ENCODE measurements around the gene TMA7B. TPM values are rescaled to one million over a fixed set of nuclear protein-coding genes. Genes with fewer than 3 reads are reported as not detected.

Gene TMA7B
- 1 to 10 TPM; 2.4 to 2.5 TPM for total RNA-seq

- Mint-ChIP-seq H3K27ac (peak within 1 kb of the TSS; percentile 31 to 61), H3K9me3 (no peaks in the 10 kb centered on the region), H3K36me3 (peaks cover 40 to 85% of the 10 kb centered on the region in 2 donors)
- ATAC-seq, result peak; percentile 19 to 20
- peak; percentile 38 to 59 for DNase-seq (ENCODE audit: low spot score in 2 of 2)
Measured at GRCh38 chr22:39959640-39960447, at the start of gene TMA7B. TSS of gene TMA7B (plus strand) at chr22:39960397. CDS start at chr22:39964375, 3,978 bp downstream.

- Mint-ChIP-seq H3K27ac (peak overlapping the region; percentile 94 to 95), H3K36me3 (no peaks in the 10 kb centered on the region), H3K9me3 (no peaks in the 10 kb centered on the region)
- no peak for ATAC-seq
- no peak for DNase-seq (ENCODE audit: low spot score in 2 of 2)
Measured at GRCh38 chr22:39910876-39911613, 49.2 kb upstream of the TMA7B start.

DNA sequence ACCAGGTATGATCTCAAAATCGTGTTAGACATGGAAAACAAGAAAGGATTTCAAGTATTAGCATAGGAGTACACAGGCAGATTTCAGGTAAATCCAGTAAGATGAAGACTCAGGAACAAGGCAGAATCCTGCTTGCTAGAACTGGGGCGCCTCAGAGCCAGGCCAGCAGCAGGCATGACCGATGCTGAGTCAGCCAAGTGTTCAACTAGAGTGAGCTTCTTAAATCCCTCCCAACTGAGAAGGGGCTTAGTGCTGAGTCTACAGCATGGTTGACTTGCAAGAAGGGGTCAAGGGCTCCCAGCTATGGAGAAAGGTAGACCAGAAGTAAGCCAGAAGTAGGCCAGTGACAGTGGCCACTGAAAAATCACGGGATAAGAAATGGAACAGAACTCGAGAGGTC is 46.9 kb upstream of the TMA7B start:
- ATAC-seq, result no peak
- H3K27ac Mint-ChIP-seq, result peak overlapping the region; percentile 78 to 95
- no peaks in the 10 kb centered on the region for H3K9me3 Mint-ChIP-seq
- no peaks in the 10 kb centered on the region for H3K36me3 Mint-ChIP-seq
- DNase-seq (ENCODE audit: low spot score in 2 of 2), result no peak

- peak overlapping the region; percentile 44 to 95 for H3K27ac Mint-ChIP-seq
- H3K36me3 Mint-ChIP-seq, result no peaks in the 10 kb centered on the region
- ATAC-seq, result no peak
- no peaks in the 10 kb centered on the region for H3K9me3 Mint-ChIP-seq
- DNase-seq (ENCODE audit: low spot score in 2 of 2), result no peak
Measured at GRCh38 chr22:39913886-39914285, 46.3 kb upstream of the TMA7B start.

- no peaks in the 10 kb centered on the region for H3K9me3 Mint-ChIP-seq
- no peaks in the 10 kb centered on the region for H3K36me3 Mint-ChIP-seq
- DNase-seq (ENCODE audit: low spot score in 2 of 2) (no peak), ATAC-seq (no peak)
- peak overlapping the region in 1 of 2 donors; percentile 95 for H3K27ac Mint-ChIP-seq
Measured at GRCh38 chr22:39914584-39914983, 45.6 kb upstream of the TMA7B start.

DNA sequence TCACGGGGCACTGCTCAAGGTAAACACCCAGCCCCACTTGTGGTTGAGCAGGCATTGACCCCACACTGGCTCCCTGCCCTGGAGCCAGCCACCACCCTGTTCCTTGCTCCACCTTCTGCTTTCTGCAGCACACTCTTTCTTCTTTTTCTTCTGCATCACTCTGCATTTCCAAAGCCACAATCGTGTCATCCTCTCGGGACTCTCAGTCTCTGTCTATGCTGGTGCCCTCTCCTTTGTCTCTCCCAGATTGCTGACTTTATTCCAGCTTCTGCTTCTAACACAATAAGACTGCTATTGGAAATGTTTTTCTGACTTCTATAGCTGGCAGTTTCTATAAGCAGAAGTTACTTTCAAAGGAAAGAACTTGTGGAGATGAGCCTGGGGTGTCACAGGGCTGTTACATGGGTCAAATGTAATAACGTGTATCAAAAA is 44.9 kb upstream of the TMA7B start:
- no peaks in the 10 kb centered on the region for H3K36me3 Mint-ChIP-seq
- H3K27ac Mint-ChIP-seq, result peak overlapping the region; percentile 57 to 67
- ATAC-seq, result peak in 1 of 2 donors; percentile 19
- no peaks in the 10 kb centered on the region for H3K9me3 Mint-ChIP-seq
- no peak for DNase-seq (ENCODE audit: low spot score in 2 of 2)

DNA sequence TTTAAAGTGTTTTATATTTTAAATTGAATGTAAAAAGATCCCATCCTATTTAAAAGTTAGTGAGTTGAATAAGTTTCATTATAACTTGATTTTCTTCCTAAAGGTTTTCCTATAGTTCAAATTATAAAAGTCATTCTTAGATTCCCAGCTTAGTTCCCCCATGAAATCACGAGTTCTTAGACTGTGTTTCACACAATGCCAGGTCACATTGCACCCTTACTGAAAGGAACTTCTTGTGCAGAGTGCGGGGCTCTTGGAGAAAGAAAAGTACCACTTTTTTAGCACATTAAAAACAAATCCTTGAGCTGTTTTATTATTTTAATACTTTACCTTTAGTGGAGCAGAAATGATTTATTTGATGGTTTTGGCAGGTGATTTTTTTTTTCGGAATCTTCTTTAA is 43.7 kb upstream of the TMA7B start:
- Mint-ChIP-seq H3K9me3 (no peaks in the 10 kb centered on the region), H3K27ac (peak overlapping the region; percentile 45 to 57), H3K36me3 (no peaks in the 10 kb centered on the region)
- ATAC-seq, result no peak
- no peak for DNase-seq (ENCODE audit: low spot score in 2 of 2)

DNA sequence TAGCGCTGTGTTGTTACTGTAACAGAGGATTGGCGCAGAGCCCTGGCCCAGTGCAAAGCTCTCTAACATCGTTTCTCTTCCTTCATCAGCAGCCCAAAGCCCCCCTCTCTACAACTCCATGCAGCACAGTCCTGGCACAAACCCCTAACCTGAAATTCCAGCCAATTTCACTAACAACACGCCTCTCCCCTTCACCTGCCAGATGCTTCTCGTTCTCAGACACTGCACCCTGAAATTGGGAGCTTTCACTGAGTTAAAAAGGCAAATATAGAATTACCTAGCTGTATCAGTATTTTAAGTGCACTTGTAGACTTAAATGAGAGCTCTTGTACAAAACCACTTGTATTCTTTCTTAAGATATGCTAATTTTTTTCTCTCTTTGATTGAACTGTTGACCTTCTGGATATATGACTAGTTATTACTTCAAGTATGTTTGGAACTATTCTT is 43.0 kb upstream of the TMA7B start:
- Mint-ChIP-seq H3K27ac (peak overlapping the region; percentile 15 to 62), H3K9me3 (no peaks in the 10 kb centered on the region), H3K36me3 (no peaks in the 10 kb centered on the region)
- ATAC-seq (no peak), DNase-seq (ENCODE audit: low spot score in 2 of 2) (no peak)

- DNase-seq (ENCODE audit: low spot score in 2 of 2), result no peak
- Mint-ChIP-seq H3K9me3 (no peaks in the 10 kb centered on the region), H3K36me3 (no peaks in the 10 kb centered on the region), H3K27ac (peak overlapping the region; percentile 62 to 81)
- ATAC-seq, result no peak
Measured at GRCh38 chr22:39917776-39918495, 42.3 kb upstream of the TMA7B start.

DNA sequence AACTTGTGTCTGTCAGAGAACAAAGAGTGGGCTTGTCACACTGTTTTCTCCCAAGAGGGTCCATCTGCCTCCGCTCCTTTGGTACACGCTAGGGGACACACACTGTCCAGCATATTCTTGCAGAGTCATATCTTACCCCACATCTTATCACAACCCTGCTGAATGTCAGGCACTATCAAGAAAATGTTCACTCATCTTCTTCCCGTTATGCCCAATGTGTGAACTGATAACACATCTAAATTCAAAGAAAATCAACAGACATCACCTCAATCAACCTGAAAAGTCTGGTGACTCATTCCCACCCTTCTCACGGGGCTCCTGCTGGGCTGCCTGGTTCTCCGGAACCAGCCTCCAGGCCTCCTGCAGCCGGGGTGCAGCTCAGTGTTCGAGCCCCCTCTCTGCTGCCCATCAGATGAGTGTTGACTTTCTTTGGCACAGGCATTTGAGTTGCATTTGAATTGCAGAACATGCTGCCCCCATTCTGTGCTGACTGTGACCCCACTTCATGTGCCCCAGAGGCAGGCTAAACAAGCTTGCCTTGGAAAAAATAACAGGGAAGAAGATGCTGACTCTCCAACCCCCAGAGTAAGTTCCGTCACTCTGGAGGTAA is 40.0 kb upstream of the TMA7B start:
- Mint-ChIP-seq H3K27ac (peak overlapping the region; percentile 80 to 95), H3K9me3 (no peaks in the 10 kb centered on the region), H3K36me3 (no peaks in the 10 kb centered on the region)
- DNase-seq (ENCODE audit: low spot score in 2 of 2) (peak in 1 of 2 donors; percentile 63), ATAC-seq (peak; percentile 81)

DNA sequence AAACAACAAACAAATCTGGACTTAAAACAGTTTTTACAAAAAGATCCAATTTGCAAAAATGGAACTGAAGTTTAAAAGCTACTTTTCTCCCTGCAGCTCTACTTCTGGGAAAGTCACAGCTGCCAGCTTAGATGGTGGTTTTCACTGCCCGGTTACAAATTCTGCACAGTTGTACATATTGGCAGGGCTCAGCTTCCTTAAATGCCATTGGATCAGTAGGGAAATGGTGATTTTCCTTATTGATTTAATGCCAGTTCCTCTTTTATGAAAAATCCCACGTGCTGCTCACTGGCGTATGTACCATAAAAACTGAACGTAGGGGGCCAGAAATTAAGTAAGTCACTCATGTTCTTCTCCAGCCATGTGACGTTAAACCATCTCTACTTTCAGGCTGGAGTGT is 36.5 kb upstream of the TMA7B start:
- no peak for ATAC-seq
- no peak for DNase-seq (ENCODE audit: low spot score in 2 of 2)
- no peak overlapping the region for H3K27ac Mint-ChIP-seq
- H3K9me3 Mint-ChIP-seq, result no peaks in the 10 kb centered on the region
- peaks cover 13 to 17% of the 10 kb centered on the region in 2 donors for H3K36me3 Mint-ChIP-seq

- Mint-ChIP-seq H3K9me3 (no peaks in the 10 kb centered on the region), H3K36me3 (peaks cover 13 to 19% of the 10 kb centered on the region in 2 donors), H3K27ac (peak overlapping the region in 1 of 2 donors; percentile 11)
- no peak for ATAC-seq
- no peak for DNase-seq (ENCODE audit: low spot score in 2 of 2)
Measured at GRCh38 chr22:39924286-39924685, 35.9 kb upstream of the TMA7B start.

- Mint-ChIP-seq H3K9me3 (no peaks in the 10 kb centered on the region), H3K27ac (peak overlapping the region in 1 of 2 donors; percentile 87), H3K36me3 (peaks cover 13 to 19% of the 10 kb centered on the region in 2 donors)
- DNase-seq (ENCODE audit: low spot score in 2 of 2) (no peak), ATAC-seq (no peak)
Measured at GRCh38 chr22:39925273-39925672, 34.9 kb upstream of the TMA7B start.

DNA sequence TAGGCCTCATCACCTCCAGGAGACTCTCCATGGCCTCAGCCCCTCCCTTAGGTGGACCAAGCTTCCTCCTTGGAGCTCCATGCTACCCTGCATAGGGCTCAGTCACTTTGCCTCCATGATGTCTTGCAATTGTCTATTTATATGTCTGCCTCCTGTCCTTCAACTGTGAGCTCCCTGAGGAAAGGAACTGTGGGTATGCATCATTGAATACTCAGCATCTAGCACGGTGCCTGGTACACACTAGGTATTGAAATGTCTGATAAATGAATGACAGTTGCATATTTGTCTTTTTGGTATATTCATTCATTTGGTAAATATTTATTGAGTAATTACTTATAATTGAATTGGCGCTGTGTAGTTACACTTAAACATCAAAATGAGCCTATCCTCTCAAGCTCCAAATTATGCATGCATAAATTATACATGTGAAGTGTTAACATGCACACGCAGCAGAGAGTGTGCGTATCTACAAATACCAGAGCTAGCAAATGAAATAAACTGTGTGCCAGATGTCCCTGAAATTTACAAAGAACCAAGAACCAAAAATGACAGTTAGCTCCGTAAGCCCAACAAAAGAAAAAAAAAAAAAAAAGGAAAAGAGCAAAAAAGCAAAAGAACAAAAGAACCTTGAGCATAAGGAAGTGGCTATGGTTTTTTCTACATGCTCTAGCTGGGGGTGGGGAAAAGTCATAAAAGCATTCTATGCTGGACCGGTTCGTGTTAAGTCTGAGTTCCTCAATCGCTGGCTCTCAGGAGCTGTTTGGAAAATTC is 34.1 kb upstream of the TMA7B start:
- DNase-seq (ENCODE audit: low spot score in 2 of 2) (no peak), ATAC-seq (peak; percentile 21 to 23)
- Mint-ChIP-seq H3K36me3 (peaks cover 13 to 19% of the 10 kb centered on the region in 2 donors), H3K27ac (peak overlapping the region in 1 of 2 donors; percentile 87), H3K9me3 (no peaks in the 10 kb centered on the region)

GRCh38 chr22:39926753-39927152 is 33.4 kb upstream of the TMA7B start:
- no peak for ATAC-seq
- Mint-ChIP-seq H3K36me3 (peaks cover 13 to 19% of the 10 kb centered on the region in 2 donors), H3K9me3 (no peaks in the 10 kb centered on the region), H3K27ac (peak overlapping the region in 1 of 2 donors; percentile 86)
- no peak for DNase-seq (ENCODE audit: low spot score in 2 of 2)

DNA sequence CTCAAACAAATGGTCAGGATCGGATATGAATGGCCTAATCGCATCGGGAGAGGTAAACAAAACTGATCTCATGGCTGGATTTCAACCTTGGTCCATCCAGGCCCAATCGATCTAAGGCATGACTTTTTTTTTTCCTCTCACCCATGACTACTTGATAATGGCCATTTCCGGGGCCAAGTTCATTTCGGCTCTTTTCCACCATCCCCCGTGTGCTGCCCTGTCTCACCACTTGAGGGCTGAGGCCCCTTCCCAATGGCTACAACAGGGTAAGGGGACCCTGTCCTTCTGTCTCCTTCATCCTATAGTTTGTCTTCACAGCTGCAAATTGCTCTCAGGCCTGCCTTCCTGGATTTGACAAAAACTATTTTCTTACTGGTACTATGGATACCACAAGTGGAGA is 32.7 kb upstream of the TMA7B start:
- peak; percentile 50 to 62 for ATAC-seq
- Mint-ChIP-seq H3K27ac (peak overlapping the region in 1 of 2 donors; percentile 88), H3K9me3 (no peaks in the 10 kb centered on the region), H3K36me3 (peaks cover 13 to 19% of the 10 kb centered on the region in 2 donors)
- DNase-seq (ENCODE audit: low spot score in 2 of 2), result no peak

Data from activated naive CD4-positive, alpha-beta T cell treated with anti-CD3 and anti-CD28 coated beads, Interleukin-2, amount 50 U/mL, for 72 hours (primary cell).